Breast epithelium (tissue), 4 donors: Measurements from ENCODE around the gene LDB3. TPM values are rescaled to one million over a fixed set of nuclear protein-coding genes. Genes with fewer than 3 reads are reported as not detected.
A peak's percentile ranks its signal among the peaks of the same experiment; 100 is the strongest.

Source experiments
- DNase-seq, 2 donors: peaks; one replicate each; pipeline ENCODE4 v3.0.0-alpha.2; 2019; ENCODE audit warnings: low spot score in 2 of 2
- H3K27ac ChIP-seq, 2 donors: fragments of 200-600 bp; sonication (generic) in 1 of 2; one replicate each; pipeline ENCODE4 v1.5.1; 2016 to 2019; ENCODE audit warnings: mild to moderate bottlenecking in 1 of 2
- H3K27me3 ChIP-seq, 2 donors: fragments of 200-600 bp; sonication (generic) in 1 of 2; one replicate each; pipeline versions ENCODE4 v1.5.1 to v1.6.0; 2017 to 2019; ENCODE audit warnings: control low read depth in 1 of 2, mild to moderate bottlenecking in 1 of 2
- H3K36me3 ChIP-seq: fragments of 200-600 bp; one replicate; pipeline ENCODE4 v1.5.1; 2019
- H3K4me1 ChIP-seq, 2 donors: fragments of 200-600 bp; sonication (generic); one replicate each; pipeline ENCODE4 v1.5.1; 2016 to 2019; ENCODE audit warnings: control low read depth in 1 of 2
- H3K4me3 ChIP-seq, 3 donors: fragments of 200-600 bp; sonication (generic); 1 replicate in 2 of 3; 2 replicates in 1 of 3; pipeline ENCODE4 v1.5.1; 2016 to 2019; ENCODE audit warnings: mild to moderate bottlenecking in 3 of 3, moderate library complexity in 2 of 3
- H3K9me3 ChIP-seq, 2 donors: fragments of 200-600 bp; sonication (generic) in 1 of 2; one replicate each; pipeline ENCODE4 v1.5.1; 2016 to 2019; ENCODE audit warnings: control low read depth in 1 of 2
- CTCF ChIP-seq, 3 donors: fragments of 450-650 bp; IDR thresholded peaks; one replicate each; pipeline ENCODE4 v1.5.1; 2016 to 2017; ENCODE audit warnings: antibody characterized with exemption in 3 of 3, mild to moderate bottlenecking in 3 of 3, moderate library complexity in 3 of 3
- POLR2A ChIP-seq: fragments of 450-650 bp; IDR thresholded peaks from one replicate; pipeline ENCODE4 v1.6.1; 2016; ENCODE audit warnings: antibody characterized with exemption, mild to moderate bottlenecking, moderate library complexity
- POLR2AphosphoS5 ChIP-seq, 3 donors: sonication (generic); formaldehyde crosslinking; IDR thresholded peaks; one replicate each; pipeline ENCODE4 v1.6.1; 2017; ENCODE audit warnings: antibody characterized with exemption in 3 of 3
- intact Hi-C: fragments of 100-400 bp; cut with DNase I; formaldehyde crosslinking; loops from one replicate; pipeline ENCODE4 v1.15.1; 2023; ENCODE audit warnings: low total_unique reads
- total RNA-seq, 3 donors: library from RNA; depleted of rRNA; stranded (reverse); fragments of >200 nt; gene quantifications; one replicate each; pipeline ENCODE4 v1.1.0, GENCODE V29; 2016

Gene LDB3
- total RNA-seq, 3 donors from 2014 or later, result 0.98 to 2.9 (median 1.3) TPM

- no peak overlapping the region for H3K4me3 ChIP-seq
- TF ChIP-seq POLR2A (no peak), POLR2AphosphoS5 (IDR thresholded peaks at IDR 0.05) (no peak), CTCF (IDR thresholded peaks at IDR 0.05) (no peak)
- no peaks in the 10 kb centered on the region for H3K27me3 ChIP-seq
- intact Hi-C loops, result no loop called here
- DNase-seq, result no peak
- no peaks in the 10 kb centered on the region for H3K4me1 ChIP-seq
- peak overlapping the region in 1 of 2 donors; percentile 12 for H3K27ac ChIP-seq
- H3K9me3 ChIP-seq, result no peaks in the 10 kb centered on the region
- no peaks in the 10 kb centered on the region for H3K36me3 ChIP-seq
These were observed 20.3 kb upstream of the LDB3 start for GRCh38 chr10:86647773-86648703.

- Histone ChIP-seq H3K27ac (peak overlapping the region in 1 of 2 donors; percentile 12), H3K9me3 (no peaks in the 10 kb centered on the region), H3K27me3 (no peaks in the 10 kb centered on the region), H3K4me3 (no peak overlapping the region), H3K4me1 (no peaks in the 10 kb centered on the region), H3K36me3 (no peaks in the 10 kb centered on the region)
- intact Hi-C loops, result no loop called here
- TF ChIP-seq POLR2A, result no peak
- TF ChIP-seq CTCF (IDR thresholded peaks at IDR 0.05), result no peak
- TF ChIP-seq POLR2AphosphoS5 (IDR thresholded peaks at IDR 0.05), result no peak
- peak in 1 of 2 donors; percentile 45 for DNase-seq
These were observed 19.4 kb upstream of the LDB3 start for GRCh38 chr10:86648704-86649427.

- H3K4me3 ChIP-seq, result no peak overlapping the region
- DNase-seq, result peak in 1 of 2 donors; percentile 15
These were observed 18.7 kb upstream of the LDB3 start for GRCh38 chr10:86649471-86650150.

GRCh38 chr10:86650151-86650550 lies 18.2 kb upstream of the LDB3 start:
- TF ChIP-seq CTCF (IDR thresholded peaks at IDR 0.05), result no peak
- TF ChIP-seq POLR2AphosphoS5 (IDR thresholded peaks at IDR 0.05), result no peak
- no peak for TF ChIP-seq POLR2A
- intact Hi-C loops, result no loop called here
- no peaks in the 10 kb centered on the region for H3K27me3 ChIP-seq
- peak overlapping the region in 1 of 2 donors; percentile 3 for H3K27ac ChIP-seq
- no peak overlapping the region for H3K4me3 ChIP-seq
- no peaks in the 10 kb centered on the region for H3K9me3 ChIP-seq
- H3K36me3 ChIP-seq, result no peaks in the 10 kb centered on the region
- no peaks in the 10 kb centered on the region for H3K4me1 ChIP-seq
- peak in 1 of 2 donors; percentile 24 for DNase-seq

More at GRCh38 chr10:86649471-86650150, 18.7 kb upstream of the LDB3 start:
- intact Hi-C loops, result no loop called here
- no peak for TF ChIP-seq POLR2AphosphoS5 (IDR thresholded peaks at IDR 0.05)
- TF ChIP-seq CTCF (IDR thresholded peaks at IDR 0.05), result no peak
- TF ChIP-seq POLR2A, result no peak
- H3K36me3 ChIP-seq, result no peaks in the 10 kb centered on the region
- H3K27me3 ChIP-seq, result no peaks in the 10 kb centered on the region
- no peaks in the 10 kb centered on the region for H3K4me1 ChIP-seq
- no peaks in the 10 kb centered on the region for H3K9me3 ChIP-seq
- H3K27ac ChIP-seq, result peak overlapping the region in 1 of 2 donors; percentile 3
